T-helper 2 cell (primary cell): ENCODE data around the gene LAMTOR5.
"Not testable (repeated sequence)": the region's sequence is repeated elsewhere in the genome, so short reads cannot be mapped to it uniquely, and the experiment has no call there.

Experiments used
- DNase-seq, 5 experiments: peaks; one replicate each; pipeline versions ENCODE4 v3.0.0 to v3.0.0-alpha.2; 2012 to 2022

Gene LAMTOR5

GRCh38 chr1:110425612-110426152, 18.2 kb upstream of the LAMTOR5 start:
- no peak for DNase-seq

- no peak for DNase-seq
These were observed 17.5 kb upstream of the LAMTOR5 start for GRCh38 chr1:110424699-110425611.

- DNase-seq, result peak in 1 of 5 experiments; percentile 30
These were observed 13.6 kb upstream of the LAMTOR5 start for GRCh38 chr1:110420874-110421793.

- DNase-seq, result no peak
These were observed 12.6 kb upstream of the LAMTOR5 start for GRCh38 chr1:110420023-110420662.

- no peak for DNase-seq
These were observed 11.2 kb upstream of the LAMTOR5 start for GRCh38 chr1:110418729-110419128.

- DNase-seq, result not testable (repeated sequence)
These were observed 5.6 kb upstream of the LAMTOR5 start for GRCh38 chr1:110413045-110413444.

GRCh38 chr1:110412576-110412975, 5.1 kb upstream of the LAMTOR5 start:
- DNase-seq, result peak; percentile 21 to 65 (median 48)

GRCh38 chr1:110411173-110411735, 3.8 kb upstream of the LAMTOR5 start:
- DNase-seq, result no peak

- DNase-seq, result no peak
These were observed 1.8 kb upstream of the LAMTOR5 start for GRCh38 chr1:110409316-110409715.

GRCh38 chr1:110408488-110408887, 994 bp upstream of the LAMTOR5 start:
- no peak for DNase-seq

GRCh38 chr1:110406407-110406806, 1.1 kb downstream of the LAMTOR5 start:
- not testable (repeated sequence) for DNase-seq

GRCh38 chr1:110404401-110404800, 3.1 kb downstream of the LAMTOR5 start:
- no peak for DNase-seq

- no peak for DNase-seq
These were observed 3.7 kb downstream of the LAMTOR5 start for GRCh38 chr1:110403805-110404204.

GRCh38 chr1:110396259-110396958, 11.1 kb downstream of the LAMTOR5 start:
- DNase-seq, result not testable (repeated sequence)

- DNase-seq, result no peak
These were observed 13.0 kb downstream of the LAMTOR5 start for GRCh38 chr1:110394493-110394820.

- DNase-seq, result no peak
These were observed 13.6 kb downstream of the LAMTOR5 start for GRCh38 chr1:110393691-110394492.

GRCh38 chr1:110393286-110393685, 14.2 kb downstream of the LAMTOR5 start:
- DNase-seq, result no peak

- DNase-seq, result peak in 1 of 5 experiments; percentile 26
These were observed 16.7 kb downstream of the LAMTOR5 start, which contains the start of gene SLC16A4 for GRCh38 chr1:110390692-110391245. Gene SLC16A4, minus strand, starts transcription at chr1:110391026. Its CDS starts 1,703 bp downstream, at chr1:110389323.

GRCh38 chr1:110390096-110390495, 17.4 kb downstream of the LAMTOR5 start:
- DNase-seq, result no peak

- DNase-seq, result peak in 1 of 5 experiments; percentile 44
These were observed 20.3 kb downstream of the LAMTOR5 start for GRCh38 chr1:110387048-110387754.
